SHP77 (cell line): ENCODE data around the gene NCAPH2.

ENCODE experiments used
- DNase-seq, 2 experiments: peaks; one replicate each; lab custom pipeline; 2025; lab: John Stamatoyannopoulos, UW

Gene NCAPH2

DNA sequence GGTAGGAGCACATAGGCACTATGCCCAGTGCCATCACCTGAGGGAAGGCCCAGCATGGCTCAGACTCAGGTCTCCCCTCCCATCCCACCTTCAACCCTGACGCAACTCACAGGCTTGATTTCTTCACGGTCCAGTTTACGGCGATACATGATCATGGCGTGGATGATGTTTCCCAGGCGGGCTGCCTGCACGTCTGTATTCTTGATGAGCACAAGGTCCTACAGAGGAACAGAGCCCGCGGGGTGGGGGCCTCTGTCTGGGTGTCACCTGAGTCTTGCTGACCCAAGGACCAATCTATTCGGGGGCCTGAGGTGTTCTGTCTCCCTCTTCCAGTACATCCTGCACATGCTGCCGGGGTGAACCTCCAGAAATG lies 66.3 kb downstream of the NCAPH2 start:
- no peak for DNase-seq
